ENCODE measurements around the gene KIRREL3.

KIRREL3 gene

DNA sequence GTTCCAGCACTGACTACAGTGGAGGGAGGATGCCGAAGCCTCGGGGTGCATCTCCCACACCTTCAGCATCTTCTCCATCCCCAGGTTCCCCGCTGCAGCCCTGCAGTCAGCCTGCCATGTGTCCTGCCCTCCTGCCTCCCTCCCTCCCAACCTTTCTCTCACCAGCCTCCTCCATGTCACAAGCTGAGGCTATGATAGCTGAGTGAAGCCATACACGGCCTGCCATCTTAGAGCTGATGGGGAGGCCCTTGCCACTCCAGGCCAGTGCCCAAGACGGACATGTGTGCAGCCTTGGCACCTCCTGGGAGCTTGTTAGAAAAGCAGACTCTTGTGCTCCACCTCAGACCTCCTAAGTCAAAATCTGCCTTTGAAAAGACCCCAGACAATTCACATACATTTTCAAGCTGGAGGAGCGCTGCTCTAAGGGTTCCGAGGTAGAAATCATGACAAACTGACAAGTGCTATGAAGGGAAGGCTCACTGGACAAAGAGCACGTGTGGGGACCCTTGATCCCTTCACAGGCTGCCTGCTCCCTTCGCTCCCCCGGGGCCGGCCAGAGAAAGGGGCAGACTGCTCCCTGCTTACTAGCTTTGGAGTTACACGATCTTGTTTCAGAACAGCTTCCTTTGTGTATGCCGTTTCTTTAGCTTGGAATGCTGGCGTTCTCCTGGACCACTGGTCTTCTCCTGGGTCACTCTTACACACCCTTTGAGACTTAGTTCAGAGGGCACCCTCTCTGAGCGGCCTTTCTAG lies 521.2 kb downstream of the KIRREL3 start:
- no peak for DNase-seq

DNA sequence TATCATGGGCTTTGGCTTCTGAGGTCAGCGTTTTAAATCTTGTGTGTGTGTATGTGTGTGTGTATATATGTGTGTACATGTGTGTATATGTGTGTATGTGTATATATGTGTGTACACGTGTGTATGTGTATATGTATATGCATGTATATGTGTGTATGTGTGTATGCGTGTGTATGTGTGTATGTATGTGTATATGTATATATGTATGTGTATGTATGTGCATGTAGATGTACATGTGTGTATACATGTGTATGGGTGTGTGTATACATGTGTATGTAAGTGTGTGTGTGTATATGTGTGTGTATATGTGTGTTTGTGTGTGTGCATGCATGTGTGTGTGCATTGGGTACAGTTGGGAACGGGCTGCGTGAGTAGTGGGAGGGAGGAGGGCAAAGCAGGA lies 522.1 kb downstream of the KIRREL3 start:
- no peak for DNase-seq

DNA sequence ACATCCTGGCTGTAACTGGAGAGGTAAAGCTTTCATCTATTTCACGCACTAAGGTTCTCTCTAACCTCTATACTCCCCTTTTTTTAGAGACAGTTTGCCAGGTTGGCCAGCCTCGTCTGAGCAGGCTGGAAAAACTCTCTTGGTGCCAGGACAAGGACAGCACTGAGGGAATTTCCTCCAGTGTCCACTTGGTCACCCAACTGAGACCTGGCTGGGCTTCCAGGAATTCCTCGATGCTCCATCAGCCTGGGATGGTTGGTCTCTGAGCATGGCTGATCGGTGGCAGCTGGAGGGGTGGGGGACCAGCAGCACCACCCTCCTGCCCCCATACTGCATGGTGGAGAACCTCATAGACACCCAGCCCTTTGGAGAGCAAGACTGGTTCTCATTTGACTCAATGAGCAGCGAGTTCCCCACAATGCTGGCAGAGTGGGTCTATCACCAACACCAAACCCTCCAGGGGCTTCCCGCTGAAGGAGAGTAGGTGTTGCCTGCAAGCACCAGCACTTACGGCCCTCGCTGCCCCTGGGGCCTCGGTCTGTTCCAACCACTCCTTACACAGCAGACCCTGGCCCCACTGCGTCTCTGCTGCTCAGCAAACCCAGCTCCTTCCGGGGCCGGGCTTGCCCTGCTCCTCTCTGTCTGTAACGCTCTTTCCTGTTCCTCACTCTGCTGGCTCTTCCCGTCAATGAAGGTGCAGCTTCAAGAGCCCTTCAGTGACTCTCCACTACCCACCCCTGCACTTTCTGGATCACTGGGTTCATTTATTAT lies 522.9 kb downstream of the KIRREL3 start:
- DNase-seq: no peak

DNA sequence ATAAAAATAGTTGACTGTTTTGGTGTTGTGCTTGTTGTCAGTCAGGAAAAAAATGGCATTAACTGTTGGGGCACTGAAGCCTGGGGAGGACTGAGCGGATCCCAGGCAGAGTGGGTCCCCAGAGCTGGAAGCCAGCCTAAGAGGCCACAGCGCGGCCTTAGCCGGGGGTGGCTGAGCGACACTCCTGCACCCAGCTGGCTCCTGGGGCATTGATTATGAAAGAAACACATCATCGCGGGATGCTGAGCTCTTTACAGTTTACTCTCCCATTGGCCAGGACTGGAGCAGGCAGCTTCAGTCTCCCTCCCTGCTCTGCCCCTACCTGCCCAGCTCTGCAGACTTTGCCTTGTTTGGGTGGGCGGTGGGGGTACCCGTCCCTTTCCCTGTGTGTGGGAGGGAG lies 523.6 kb downstream of the KIRREL3 start:
- peak; percentile 45 for DNase-seq

DNA sequence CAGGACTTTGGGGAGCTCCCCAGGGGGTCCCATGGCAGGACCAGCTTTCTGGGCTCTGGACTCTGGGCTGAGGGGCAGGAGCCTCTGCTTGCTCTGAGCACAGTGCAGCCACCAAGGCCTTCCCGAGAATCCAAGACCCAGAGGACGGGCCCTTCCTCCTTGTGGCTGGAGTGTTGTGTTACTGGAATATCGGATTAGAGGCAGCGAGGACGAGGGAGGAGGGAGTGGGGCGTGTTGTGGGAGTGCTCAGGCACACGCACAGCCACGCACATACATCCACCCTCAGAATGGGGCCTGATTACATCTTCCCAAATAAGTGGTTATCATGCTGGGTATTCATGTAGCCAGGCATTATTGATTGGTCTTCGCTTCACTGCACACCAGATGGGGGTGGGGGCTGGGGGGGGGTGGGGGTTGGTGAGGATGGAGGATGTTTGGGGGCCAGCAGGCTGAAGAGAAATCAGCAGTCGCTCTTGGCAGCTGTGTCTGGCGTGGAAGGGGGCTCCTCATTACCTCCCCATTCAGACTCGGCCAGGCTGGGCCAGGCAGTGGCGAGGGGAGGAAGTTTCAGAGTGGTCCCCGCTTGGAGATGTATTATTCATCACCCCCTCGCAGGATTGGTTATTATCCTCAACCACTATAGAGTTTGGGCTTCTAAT lies 524.2 kb downstream of the KIRREL3 start:
- peak; percentile 56 for DNase-seq

DNA sequence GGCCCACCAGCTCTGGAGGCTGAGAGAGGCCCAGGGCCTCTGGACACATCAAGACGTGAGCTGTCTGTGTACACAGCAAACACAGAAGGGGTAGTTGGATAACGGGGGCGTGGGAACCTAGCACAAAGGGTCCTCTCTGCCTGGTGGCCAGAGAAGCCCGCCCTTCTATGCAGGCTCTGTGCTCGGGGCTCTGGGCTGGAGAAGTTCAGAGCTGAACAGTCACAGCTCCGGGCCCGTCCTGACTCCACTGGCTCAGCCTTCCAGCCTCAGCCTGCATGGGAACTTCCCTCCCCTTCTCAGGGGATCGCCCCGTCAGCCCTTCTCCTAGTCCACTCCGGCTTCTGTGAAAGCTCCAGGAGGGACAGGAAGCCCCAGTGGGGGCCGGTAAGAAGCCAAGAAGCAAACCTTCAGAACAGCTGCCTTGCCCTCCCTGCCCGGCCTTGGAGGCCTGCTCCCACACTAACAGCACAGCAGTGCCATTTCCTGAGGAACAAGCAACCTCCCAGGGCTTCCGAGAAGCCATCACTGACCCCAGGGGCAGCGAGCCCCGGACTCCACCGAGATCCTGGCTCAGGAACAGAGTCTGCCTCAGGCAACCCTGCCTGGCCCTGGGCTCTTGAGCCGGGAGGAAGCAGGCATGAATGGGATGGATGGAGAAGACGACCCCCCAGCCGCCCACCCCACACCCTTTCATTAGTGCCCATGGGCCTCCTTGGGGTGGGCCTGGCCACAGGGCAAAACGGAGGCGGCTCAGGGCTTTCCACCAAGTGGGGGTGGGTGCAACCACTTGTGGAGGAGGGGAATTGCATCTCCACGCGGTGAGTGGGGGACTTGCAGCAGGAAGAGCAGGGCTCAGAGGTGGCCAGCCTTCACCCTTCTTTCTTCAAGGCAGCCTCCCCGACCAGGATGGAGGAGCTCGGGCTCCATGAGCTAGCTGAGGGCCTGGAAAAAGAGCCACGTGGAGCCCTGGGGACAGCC lies 525.3 kb downstream of the KIRREL3 start:
- DNase-seq: no peak

DNA sequence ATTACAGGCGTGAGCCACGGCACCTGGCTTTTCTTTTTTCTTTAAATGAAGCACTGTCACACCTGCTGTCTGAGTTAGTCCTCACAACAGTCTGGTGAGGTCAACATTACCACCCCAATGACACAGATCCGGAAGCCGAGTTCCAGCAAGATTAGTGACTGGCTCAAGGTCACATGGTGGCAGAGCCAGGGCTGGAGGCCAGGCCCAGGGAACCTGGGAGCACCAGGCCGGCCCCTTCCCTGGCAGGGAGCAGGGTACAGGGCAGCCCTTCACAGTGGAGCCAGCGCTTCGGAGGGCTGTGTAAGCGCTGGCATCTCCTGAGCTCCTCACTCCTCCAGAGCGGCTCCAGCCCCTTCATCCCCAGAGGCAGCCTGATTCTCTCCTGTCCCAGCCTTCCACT lies 526.4 kb downstream of the KIRREL3 start:
- no peak for DNase-seq

DNA sequence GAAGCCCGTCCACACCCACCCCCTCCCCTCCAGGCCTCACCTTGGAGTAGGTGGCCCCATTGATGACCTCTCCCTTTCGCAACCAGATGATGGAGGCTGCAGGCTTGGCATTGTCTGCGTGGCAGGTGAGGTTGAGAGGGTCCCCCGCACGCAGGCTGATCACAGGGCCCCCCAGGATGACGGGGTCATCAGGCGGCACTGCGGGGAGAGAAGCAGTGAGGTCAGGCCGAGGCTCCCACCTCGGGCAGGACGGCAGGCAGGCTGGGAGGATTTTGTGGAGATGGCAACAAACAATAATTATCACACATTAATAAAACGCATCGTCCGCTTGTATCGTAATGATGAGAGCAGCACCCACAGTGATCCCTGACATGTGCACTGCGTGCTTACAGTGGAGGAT lies 527.3 kb downstream of the KIRREL3 start:
- no peak for DNase-seq

DNA sequence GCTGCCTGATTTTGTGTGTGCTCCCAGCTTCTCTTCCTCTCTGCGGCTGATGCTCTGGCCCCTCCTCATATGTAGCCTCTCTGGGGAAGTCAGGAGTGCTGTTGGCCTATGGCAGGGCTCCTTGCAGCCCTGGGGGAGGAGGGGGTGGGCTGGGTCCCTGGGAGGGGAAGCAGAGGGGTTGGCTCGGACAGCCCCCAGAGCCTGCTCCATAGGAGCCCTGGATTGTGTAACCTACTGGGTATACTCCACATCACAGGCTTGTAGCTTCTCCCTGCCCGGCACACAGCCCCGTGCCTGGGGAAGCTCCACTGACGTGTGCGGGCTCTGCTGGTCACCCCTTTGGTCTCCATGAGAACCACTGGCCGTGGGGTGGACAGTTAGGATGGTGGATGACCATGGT lies 531.3 kb downstream of the KIRREL3 start:
- DNase-seq: no peak

DNA sequence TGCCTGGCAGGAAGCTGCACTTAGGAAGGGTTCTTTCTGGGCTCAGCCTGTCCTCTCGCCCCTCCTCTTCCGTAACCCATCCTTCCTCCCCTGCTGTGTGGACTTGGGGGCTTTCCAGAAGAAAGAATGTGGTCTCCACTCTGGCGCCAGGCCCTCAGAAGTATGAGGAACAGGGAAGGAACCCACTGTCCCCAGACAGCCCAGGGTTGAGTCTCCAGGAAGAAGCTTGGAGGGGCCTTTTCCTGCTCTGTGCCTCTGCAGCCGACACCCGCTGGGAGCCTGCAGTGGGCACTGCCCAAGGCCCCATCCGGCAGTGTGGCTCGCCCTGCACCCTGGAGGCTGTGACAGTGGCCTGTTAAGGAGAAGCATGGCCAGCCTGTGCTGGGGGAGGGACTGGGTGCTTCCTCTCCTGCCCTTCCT lies 532.5 kb downstream of the KIRREL3 start:
- no peak for DNase-seq

DNA sequence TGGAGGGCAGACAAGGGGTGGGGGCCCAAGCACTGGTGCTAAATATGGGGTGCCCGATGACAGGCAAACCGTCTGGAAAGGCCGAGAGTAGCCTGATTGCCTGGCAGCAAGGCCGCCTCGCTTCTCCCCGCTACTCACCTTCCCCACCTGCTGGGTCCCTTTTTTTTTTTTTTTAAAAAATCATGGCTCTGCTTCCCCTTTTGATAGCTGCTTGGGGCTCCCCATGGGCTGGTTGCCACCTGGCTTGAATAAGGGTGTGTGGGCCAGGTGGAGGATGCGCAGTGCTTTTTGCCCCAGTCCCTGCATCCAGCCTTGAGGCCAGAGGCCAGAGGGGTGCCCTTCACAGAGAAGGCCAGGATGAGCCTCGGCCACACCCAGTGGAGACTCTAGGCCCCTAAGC lies 533.1 kb downstream of the KIRREL3 start:
- no peak for DNase-seq

DNA sequence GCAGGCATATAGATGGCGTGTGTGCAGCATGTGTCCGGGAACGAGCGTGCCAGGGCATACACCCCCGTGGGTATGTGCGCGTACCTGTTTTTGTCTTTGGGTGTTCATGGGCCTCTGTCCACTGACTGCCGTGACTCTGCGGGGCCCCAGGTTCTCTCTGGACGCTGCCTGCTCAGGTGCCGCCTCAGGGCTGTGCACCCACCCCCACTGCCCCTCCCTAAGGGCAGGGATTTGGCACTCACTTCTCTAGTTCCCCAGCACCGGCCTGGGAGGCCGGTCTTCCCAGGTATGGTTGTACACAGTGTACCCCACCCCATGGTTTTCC lies 533.6 kb downstream of the KIRREL3 start:
- DNase-seq: no peak

DNA sequence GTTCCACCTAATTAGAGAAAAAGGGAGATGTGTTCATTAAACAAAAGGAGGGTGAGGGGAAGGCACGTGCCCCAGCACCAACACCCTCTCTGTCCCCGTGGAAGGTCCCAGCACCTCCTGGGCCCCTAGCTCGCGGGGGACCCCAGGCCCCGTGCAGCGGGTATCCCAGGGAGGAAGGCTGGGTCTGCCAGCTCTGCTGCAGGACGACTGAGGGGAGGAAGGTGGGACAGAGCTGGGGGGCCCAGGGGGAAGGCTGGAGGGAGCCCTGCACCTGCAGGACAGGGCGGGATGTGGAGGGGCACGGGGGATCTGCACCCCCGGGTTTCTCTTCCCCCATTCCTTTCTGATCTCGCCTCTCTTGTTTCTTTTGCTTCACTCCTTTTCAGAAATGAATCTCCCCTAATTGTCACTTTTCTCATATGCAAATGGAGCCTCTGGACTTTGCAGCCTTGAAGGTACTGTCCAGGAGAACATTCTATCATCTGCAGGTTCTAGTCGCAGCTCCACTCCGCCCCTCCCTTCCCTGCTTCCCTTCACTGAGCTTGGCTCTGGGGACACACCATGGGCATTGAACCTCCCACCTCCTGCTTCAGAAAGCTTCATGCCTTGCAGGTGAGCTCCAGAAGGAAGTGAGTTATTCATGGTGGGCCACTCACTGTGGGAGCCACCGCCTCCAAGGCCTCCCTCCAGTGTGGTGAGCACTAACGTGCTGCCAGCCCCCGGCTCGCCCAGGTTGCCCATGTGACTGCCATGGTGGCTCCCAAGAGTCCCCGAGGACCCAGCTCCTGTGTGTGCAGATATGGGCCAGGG lies 534.1 kb downstream of the KIRREL3 start:
- no peak for DNase-seq

DNA sequence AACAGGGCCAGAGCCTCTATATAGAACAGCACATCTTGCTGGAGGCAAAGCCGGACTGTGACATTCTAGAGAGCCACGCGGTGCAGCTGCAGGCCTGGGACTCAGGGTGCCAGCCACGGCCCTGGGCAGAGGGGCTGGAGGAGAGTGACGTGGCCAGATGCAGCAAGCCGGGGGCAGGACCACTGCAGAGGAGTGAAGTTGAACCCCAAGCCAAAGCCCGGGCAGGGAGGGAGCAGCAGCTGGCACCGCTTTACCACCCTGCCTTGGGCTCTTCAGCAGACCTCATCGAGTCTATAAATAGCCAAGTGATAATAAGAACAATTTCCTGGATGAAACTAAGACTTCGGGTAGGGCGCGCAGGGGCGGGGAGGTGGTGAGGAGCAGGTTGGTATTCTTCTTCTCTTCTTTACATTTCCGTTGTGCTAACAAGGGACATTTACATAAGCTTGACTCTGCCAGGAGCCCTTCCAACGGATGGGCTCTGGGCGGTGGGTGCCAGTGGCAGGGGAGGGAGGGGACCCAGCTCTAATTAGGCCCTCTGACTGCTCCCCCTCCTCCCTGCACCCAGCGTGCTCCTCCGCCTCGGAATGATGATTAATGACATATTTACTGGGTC lies 534.9 kb downstream of the KIRREL3 start:
- peak; percentile 61 for DNase-seq

DNA sequence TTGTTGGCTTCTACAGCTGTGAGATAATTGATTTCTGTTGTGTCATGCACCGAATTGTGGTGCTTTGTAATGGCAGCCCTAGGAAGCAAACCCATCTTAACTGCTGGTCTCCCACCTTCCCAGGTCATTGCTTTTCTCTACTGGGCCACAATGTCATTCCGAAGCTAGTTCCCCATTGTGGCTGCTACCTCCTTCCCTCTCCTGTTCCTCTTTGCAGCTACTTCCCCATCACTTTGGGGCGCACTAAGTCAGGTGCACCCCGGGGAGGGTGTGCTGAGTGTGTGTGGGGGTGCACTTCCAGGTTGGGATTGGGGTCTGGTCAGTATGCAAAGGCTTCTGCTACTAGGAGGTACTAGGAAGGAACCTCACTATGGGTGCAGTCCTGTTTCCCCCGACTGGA lies 535.8 kb downstream of the KIRREL3 start:
- DNase-seq: no peak

DNA sequence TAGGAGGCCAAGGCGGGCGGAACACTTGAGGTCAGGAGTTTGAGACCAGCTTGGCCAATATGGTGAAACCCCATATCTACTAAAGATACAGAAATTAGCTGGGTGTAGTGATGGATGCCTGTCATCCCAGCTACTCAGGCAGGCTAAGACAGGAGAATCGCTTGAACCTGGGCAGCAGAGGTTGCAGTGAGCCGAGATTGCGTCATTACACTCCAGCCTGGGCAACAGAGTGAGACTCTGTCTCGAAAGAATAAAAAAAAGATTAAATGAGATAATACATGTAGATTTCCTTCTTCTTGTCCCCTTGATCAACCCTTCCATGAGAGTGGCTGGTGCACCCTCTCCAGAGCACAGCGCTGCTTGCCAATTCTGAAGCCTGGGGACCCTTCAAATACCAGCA lies 538.1 kb downstream of the KIRREL3 start:
- DNase-seq: no peak

DNA sequence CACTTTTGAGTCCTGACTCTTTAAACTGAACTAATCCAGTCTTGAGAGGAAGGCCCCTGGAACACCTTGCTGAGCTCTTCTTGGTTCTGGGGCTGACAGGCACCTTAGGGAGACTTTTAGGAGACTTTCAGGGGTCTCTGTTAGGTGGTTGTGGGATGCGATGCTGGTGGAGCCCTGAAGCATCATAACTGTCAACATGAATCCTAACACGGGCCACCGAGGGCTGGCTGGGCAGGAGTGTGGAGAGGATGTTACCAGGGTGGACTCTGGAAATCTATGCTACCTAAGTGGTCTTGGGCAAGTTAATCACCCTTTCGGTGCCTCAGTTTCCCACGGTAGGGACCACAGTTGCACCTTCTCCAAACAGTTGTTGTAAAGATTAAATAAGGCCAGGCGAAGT lies 538.6 kb downstream of the KIRREL3 start:
- DNase-seq: no peak

DNA sequence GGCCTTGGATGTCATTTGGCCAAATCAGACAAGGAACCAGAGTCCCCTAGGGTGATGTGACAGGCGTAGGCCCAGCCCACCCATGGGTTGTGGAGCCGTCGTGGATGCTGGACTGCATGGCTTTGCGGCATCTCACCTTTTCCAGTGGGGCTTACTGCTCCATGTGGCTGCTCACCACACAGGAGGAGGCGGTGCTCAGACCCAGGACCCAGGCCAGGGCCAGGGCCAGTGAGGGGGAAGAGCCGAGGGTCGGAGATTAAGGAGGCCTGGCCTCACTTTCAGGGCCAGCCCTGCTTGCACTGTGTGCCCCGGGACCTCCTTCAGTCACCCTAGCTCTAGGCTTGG lies 539.5 kb downstream of the KIRREL3 start:
- no peak for DNase-seq

DNA sequence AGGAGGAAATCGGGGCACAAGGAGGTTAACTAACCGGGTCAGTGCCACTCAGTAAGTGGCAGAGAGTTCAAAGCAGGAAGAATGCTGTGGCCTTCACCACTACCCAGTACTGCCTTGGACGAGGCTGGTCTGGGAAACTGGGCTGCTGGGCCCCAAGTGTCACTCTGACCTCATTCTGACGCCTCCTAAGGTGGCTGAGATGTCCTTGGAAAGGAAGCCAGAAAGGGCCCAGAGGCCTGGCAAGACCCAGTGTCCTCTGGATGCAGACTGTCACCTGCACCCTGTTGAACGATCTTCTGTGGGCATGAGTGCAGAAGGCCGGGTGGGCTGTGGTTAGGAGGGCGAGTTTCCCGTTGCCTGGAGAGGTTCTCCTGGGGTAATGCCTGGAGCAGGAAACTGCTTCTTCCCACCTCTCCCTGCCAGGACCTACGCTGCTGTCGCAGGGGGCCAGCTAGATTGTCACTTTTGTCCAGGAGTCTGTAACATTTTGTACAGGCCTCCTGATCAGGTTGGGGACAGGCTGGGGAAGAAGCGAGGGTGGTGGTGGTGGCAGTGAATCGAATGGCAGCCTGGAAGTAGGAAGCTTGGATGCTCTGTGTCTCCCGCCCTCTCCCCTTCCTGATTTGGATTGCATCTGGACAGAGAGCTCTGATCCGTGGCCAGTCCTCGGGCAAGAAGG lies 540.0 kb downstream of the KIRREL3 start:
- DNase-seq: no peak

DNA sequence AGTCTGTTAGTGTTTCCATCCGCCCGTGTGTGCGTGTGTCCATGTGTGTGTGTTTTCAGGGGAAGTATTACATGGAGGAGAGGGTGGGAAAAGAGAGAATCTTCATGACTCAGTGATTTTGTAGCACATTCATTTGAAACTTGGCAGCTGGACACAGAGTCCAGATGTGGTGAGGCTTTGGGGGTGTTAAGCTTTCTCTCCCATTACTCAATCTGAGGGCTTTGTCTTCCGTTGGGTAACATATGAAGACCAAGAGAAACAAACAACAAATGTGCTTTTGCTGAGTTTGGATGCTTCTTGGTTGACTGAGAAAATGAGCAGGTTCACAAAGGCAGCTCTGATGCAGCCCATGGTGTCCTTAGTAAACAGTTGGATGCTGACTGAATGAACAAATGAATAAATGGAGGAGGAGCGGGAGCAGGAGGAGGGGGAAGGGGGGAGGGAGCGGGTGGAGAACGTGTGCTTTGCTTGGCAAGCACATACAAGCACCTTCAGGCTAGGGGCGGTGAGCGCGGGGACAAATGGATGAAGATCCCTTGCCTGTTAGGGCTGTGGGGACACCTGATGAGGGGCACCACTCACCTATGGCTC lies 540.8 kb downstream of the KIRREL3 start:
- no peak for DNase-seq

DNA sequence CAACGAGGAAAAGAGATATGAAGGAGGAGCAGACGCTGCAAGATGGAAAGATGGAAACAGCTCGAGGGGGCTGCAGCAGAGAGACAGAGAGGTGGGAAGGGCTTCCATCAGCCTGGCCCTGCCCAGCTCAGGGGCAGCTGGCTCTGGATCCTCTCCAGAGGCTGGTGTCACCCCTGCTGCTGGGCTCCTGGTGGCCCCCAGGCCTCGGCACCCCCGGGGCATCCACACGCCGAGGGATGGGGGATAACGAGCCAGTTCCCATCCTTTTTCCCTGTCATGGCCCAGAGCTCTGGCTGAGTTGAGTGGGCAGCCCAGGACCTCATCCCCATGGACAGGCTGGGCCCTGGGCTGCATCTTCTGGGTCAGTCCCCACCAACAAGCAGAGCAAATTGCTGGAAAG lies 542.8 kb downstream of the KIRREL3 start:
- DNase-seq: no peak

Measured in NCI-H1092 (cell line).